SK-MEL-5 (cell line): ENCODE results near the gene INTS3. TPM values are rescaled to one million over a fixed set of nuclear protein-coding genes. Genes with fewer than 3 reads are reported as not detected.
A peak's percentile ranks its signal among the peaks of the same experiment; 100 is the strongest.
"Not testable (repeated sequence)": the region's sequence is repeated elsewhere in the genome, so short reads cannot be mapped to it uniquely, and the experiment has no call there.

Experiments used
- DNase-seq: peaks from one replicate; pipeline ENCODE4 v3.0.0-alpha.2; 2016; ENCODE audit warnings: low read depth, low spot score
- in situ Hi-C: cut with HindIII; loops from 2 replicates; pipeline ENCODE4 v1.10.0; 2016; ENCODE audit warnings: low sequenced_read_pairs, high pct_unique_total_duplicates, low pct_unique_long_range_greater_than_20kb
- total RNA-seq: library from RNA; depleted of rRNA; stranded (reverse); fragments of >200 nt; shearing (Covaris generic); gene quantifications from 2 replicates; pipeline ENCODE4 v1.2.3, GENCODE V29; 2014

Gene INTS3
- total RNA-seq, 1 experiment from 2014 or later: 63.2 TPM

DNA sequence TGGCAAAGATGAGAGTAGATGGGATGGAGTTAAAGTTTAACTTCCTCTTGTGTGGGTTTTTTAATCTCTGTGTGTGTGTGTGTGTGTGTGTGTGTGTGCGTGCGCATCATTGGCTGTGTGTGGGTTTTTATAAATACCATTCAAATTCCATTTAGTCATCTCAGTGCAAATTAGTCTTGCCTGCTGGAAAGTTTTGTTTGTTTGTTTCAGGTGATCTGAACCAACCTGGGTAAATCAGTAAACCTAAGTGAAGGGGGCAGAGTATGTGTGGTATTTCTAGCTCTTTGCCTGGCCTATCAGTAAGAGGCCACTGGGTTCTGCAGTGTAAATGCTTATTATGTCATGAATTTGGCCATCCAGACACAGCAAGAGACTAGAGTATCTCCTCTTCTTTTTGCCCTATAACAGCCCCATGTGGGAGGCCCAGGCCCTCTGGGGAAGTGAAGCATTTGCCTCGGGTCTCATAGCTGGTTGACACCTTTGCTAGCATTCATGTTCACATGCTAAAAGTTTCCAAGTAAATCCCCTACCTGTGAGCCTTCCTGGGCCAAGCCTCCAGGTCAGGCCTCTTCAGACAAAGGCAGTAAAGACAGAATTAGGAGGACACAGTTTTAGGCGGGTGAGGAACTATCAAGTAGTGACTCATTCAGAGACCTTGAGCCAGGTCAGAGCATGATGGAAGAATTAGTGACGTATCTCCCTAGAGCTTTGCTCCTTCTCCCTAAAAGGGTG is 14.7 kb downstream of the INTS3 start:
- DNase-seq: no peak
- in situ Hi-C loops: no loop called here

DNA sequence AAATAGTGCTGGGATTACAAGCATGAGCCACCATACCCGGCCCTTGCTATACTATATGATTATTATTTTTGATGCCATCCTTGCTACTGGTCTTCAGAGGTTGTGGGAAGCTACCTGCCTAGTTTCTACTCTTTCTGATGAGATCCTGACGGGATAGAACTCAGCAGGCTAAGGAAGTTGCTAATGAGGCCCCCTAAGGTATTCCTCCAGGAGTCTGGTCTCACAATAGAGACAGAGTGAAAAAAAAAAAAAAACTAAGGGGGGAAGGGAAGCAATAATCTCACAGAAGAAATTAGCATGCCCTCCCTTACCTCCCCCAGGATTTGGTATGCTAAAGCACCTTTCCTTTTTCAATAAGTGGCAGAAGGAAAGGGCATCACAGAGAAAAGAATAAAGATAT is 17.6 kb downstream of the INTS3 start:
- in situ Hi-C loops: no loop called here
- no peak for DNase-seq

DNA sequence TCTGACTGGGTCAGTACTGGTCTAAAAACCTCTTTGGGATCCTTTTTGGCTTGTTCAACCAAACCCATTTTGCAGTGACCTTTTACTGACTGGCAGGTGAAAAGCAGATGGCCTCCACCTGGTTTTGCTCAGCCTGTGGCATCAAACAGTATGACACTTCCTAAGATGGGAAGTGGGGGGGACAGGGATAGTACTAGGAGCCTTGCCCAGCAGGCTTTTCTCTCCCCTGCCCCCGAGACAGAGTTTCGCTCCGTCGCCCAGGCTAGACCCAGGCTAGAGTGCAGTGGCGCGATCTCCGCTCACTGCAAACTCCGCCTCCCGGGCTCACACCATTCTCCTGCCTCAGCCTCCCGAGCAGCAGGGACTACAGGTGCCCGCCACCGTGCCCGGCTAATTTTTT is 18.3 kb downstream of the INTS3 start:
- DNase-seq: no peak
- in situ Hi-C loops: no loop called here

DNA sequence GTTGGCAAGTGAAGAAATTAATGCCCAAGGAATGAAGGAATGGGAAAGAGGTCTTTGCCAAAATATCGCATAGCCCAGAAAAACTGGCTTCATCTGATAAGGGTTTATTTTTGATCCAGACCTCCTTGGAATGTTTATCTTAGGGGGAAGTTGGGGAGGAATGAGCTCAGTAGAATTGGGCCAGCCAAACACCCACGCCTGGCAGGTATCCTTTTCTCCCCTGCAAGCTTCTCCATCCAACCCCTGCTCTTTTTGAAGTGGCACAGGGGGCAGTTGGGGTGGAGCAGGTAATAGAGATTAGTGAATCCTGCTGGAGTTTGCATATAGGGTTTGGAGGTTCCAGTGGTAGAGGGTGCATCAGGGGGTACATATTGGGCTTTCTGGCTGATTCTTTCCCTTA is 21.1 kb downstream of the INTS3 start:
- DNase-seq: no peak
- in situ Hi-C loops: no loop called here

DNA sequence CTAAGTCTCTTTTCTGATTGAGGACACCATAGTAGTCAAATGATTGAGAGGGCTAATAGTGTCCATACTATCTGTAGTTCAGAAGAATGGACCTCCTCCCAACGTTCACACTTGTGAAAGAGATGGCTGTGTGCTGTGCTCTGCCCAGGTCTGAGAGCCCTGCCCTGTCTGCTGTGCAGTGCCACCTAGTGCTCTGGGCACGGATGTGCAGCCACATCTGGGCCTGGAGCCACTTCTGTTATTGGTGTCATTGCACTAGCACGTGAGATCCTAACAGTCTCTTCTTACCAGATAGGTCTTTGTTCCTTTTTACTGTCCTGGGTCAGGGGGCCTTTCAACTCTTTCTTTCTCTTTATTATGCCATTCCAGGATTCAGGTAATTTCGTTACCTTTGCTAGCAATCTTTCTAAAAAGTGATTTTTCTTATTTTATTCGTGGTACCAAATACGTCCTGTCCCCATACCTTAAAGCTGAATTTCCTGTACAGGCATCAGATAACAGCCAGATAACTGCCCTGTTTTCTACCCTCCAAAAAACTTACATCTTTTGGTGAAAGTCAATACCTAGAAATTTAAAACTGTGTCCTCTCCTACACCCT is 21.7 kb downstream of the INTS3 start:
- in situ Hi-C loops: no loop called here

DNA sequence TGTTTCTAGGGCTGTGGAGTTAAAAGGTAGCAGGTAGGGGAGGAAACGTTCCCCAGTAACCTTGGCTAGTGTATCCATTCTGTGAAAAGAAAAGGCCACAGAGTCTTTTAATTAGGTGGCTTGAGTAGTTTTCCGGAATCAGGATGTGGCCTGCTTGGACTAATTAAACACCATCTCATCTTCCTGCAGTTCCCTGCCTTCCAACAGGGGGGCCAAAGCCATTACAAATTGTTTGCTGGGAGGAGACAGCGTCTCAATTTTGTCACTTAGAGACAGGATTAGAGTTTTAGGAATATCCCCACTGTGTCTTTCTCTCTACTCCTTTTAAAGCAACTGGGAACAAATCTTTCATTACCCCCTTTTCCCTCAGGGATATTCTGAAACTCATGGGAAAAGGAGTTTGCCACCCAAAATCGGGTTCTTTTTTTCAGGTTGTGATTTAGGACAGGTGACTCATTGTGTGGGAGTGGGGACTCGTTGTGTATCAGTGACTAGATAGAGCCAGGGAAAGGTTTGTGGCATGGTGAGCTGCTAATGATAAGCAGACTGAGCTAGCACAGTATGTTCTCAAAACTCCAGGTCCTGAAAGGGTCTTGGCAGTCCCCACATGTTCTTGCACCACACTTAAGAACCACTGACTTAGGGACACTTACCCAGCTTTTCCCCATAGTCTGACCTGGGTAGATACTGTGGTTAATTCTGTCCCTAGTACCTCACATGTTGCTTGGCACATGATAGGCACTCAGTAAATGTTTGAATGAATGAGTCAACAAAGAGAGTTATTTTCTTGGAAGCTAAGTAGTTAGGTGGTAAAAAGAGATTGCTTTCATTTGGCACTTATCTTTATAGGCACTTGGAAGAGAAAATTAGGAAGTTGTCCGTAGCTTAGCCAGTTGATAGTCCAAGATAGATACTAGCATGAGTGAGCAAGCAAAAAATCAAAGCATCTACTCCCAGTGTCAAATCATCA is 22.5 kb downstream of the INTS3 start:
- peak; percentile 72 for DNase-seq
- in situ Hi-C loops: no loop called here

More for the DNA sequence above, 21.7 kb downstream of the INTS3 start:
- peak; percentile 97 for DNase-seq

DNA sequence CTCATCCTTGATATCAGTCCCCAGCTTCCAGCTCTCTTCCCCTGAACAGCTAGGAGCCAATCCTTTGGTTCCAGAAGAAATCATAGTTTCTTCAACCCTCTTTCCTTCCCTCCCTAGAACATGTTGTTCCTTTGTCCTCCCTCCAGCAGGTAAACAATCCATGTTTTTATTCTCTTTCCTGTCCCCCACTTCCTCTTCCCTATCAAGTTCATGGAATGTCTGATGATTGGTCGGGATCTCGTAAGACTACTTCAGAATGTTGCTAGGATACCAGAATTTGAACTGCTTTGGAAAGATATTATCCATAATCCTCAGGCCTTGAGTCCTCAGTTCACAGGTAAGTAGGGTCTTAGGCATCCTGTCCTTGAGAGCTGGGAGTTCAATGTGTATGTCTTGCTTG is 24.2 kb downstream of the INTS3 start:
- in situ Hi-C loops: no loop called here
- no peak for DNase-seq

DNA sequence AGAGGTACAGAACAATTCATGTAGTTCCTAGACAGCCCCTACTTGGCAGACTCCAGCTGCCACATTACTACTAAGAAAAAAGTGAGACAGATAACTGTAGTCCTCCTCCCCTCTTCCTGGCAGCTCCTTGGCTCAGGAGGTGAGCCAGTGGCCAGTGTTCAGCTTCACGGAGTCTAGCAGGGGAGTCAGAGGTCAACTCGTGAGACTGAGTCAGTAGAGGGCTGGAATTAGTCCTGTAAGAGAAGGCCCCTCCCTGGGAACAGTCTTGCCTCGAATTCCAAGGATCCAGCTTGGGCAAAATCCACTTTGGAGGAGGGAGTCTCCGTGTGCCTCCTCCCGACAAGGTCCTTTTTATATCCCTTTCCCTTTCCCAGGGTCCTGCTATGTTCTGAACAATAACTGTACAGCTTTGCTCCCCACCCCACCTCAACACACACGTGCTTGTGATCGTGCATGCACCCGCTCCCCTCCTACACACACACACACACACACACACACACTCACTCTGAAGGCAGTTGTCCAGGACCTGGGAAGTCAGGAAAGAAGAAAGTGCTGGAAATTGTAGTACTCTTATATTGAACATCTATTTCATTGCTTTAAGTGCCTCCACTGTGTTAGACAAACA is 24.8 kb downstream of the INTS3 start:
- DNase-seq: no peak
- in situ Hi-C loops: no loop called here

DNA sequence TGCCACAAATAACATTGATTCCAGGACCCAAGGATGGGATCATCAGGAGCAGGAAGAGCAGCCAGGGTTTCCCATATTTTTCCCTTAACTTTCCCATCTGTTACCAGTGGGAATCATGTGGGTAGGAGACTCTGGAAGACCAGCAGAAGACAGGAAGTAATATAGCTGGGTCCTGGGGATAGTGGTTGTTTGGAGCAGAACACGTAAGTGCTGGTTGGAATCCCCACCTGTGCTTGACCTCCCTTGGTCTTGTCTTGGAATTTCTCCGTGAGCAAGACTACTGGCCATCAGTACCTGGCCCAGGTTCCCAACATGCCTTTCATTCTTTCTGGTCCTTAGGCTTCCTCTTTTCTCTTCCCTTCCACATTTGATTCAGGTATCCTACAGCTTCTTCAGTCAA is 26.4 kb downstream of the INTS3 start:
- in situ Hi-C loops: no loop called here
- DNase-seq: no peak

DNA sequence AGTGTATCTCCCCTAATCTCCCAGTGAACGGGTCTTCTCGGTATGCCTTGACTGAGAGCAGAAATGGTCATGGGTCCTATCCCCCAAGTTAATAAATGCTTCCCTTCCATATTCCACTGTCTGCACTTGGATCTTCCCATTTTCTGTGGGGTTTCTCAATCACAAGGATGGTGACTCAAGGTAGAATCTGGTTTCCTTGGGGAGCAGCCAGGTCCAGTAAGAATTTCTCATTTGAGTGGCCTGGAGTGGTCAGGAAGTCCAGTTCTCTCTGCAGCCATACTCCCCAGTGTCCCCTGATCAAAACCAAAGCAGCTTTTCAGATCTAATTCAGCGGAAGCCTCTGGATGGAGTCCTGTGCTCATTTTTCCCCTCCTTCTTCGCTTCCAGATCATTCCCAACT is 32.6 kb downstream of the INTS3 start:
- DNase-seq: no peak
- in situ Hi-C loops: no loop called here

DNA sequence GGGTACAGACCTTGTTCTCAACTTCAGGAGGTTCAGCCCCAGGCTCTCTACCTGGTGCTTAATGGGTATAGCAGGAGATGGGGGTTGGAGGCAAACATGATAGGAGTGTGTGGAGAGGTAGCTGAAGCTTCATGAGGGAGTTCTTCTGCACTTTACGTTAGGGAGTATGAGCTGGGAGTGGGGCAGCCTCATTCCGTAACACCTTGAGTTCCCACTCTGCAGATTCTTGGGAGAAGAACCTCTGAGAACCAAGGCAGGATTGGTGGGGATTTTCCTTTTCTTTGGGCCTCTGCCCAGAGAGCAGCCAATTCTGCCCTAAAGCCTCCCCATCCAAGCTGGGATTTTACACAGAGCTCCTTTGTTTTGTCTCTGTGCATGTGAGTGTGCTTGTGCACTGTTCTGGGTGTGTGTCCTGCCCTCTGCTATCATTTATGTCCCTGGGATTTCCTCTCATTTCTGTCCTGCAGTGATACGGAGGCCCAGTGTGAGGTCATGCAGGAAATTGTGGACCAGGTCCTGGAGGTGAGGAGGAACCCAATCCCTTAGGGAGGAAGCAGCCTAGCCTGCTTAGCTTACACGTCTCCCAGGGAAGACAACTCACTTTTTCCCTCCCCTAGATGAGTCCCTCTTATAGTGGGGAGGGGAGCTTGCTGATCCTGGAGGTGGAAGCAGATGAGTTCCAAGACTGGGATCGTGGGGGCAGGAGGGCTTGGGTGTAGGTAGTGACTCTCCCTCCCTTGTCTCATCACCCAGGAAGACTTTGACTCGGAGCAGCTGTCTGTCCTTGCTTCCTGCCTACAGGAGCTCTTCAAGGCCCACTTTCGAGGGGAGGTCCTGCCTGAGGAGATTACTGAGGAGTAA is 35.7 kb downstream of the INTS3 start:
- in situ Hi-C loops: no loop called here
- DNase-seq: peak; percentile 97

DNA sequence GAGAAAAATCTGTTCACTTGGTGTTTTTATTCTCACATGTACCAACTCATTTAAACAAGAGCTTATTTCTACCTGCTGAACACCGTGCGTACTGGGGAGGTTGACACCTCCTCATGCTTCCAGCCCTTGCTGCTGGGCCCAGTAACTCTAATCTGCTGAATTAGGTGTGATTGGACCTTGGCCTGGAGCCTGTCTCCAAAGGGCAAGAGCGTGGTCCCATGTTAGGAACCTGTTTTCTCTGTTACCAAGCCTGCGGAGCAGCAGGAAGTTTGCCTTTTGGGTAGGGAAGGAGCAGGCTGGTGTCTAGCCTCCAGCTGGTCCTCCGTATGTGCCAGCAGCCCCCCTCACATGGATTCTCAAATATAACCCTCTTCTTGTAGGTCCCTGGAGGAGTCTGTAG is 36.5 kb downstream of the INTS3 start:
- no peak for DNase-seq
- in situ Hi-C loops: no loop called here

DNA sequence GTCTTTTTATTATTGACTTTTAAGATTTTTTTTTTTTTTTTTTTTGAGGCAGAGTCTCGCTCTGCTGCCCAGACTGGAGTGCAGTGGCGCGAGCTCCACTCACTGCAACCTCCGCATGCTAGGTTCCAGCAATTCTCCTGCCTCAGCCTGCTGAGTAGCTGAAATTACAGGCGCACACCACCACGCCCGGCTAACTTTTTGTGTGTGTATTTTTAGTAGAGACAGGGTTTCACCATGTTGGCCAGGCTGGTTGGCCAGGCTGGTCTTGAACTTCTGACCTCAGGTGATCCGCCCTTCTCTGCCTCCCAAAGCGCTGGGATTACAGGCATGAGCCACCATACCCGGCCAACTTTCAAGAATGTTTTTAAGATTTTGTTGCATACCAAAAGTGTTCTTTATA is 38.8 kb downstream of the INTS3 start:
- DNase-seq, in situ Hi-C loops: not testable (repeated sequence)

DNA sequence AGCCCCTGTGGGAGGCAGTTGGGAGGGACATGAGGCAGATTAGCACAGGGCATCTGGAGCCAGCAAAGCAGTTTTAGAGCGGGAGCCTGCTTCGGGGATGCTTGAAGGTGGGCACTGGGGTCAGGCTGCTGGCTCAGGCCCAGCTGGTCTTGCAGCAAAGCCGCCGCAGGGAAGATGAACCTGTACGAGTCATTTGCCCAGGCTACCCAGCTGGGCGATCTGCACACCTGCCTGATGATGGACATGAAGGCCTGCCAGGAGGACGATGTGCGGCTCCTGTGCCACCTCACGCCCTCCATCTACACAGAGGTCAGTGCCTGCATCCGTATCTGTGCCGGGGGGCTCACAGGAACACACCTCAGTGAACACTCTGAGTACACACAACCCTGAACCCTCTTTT is 39.7 kb downstream of the INTS3 start:
- in situ Hi-C loops: no loop called here
- no peak for DNase-seq

DNA sequence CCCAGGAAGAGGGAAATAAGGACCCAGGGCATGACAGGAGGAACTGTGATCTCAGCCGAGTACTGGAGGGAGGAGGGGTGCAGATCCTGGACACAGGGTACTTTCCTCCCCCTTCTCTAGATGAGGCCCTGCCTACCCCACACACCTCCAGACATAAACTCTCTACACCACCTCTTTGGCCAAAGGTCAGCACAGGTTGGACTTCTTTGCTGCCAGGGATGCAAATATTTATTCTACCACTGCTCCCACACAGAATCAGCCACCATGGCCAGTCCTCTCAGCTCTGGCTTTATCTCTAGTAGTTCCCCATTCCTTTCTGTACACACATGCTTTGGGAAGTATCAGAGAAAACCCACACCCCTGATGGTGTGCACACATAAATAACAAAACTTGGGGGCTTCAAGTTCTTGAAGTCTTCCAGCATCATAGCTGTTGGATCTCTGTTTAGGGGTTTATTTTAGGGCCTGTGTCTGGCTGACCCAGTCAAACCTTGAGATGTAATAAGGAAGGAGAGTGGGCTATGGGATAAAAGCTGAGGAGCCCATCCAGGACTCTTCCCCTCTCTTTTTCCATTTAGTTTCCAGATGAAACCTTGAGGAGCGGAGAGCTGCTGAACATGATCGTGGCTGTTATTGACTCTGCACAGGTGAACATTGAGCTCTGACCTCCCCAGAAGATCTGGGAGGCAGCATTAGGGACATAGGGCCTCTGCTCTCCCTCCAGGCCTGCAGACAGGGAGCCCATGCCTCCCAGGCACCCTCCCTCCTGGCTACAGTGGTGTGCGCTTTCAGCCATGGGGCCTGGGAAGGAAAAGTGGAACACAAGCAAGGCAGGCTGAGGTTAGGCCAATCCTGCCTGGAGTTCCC is 40.7 kb downstream of the INTS3 start:
- no peak for DNase-seq
- in situ Hi-C loops: no loop called here

DNA sequence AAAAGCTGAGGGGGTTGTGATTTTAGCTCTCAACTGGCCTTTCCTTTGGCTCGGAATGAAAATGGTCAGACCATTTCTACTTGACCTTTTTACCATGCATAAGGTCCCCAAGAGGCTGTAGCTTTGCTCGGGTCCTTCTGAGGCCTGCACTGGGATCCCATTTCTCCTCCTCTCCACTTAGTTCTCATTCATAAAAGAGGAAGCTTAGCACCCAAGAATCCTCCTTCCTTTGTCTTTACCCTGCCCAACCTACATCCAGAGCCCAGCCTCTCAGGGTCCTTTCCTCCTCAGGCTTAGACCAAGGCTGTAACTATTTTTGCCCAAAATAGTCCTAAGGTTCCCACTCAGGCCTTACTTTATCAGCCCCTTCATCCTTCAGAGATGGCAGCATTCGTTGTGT is 41.4 kb downstream of the INTS3 start:
- DNase-seq: no peak
- in situ Hi-C loops: no loop called here
